Subcutaneous abdominal adipose tissue (tissue), 5 donors: ENCODE measurements around the gene HOXC11.
A peak's percentile ranks its signal among the peaks of the same experiment; 100 is the strongest.

Source experiments
- H3K27ac ChIP-seq: one replicate; pipeline ENCODE4 v1.7.0; 2013; ENCODE audit warnings: low read depth, mild to moderate bottlenecking, inconsistent platforms, low read length, moderate library complexity
- H3K27me3 ChIP-seq, 5 donors: one replicate each; pipeline ENCODE4 v1.7.0; 2013; ENCODE audit warnings: low read length in 5 of 5, inconsistent platforms in 1 of 5; ENCODE audit not compliant: control insufficient read depth in 5 of 5, insufficient read depth in 4 of 5
- H3K36me3 ChIP-seq, 5 donors: one replicate each; pipeline ENCODE4 v1.7.0; 2013; ENCODE audit warnings: low read length in 5 of 5; ENCODE audit not compliant: control insufficient read depth in 5 of 5, insufficient read depth in 5 of 5
- H3K4me1 ChIP-seq, 5 donors: one replicate each; pipeline ENCODE4 v1.7.0; 2013; ENCODE audit warnings: low read length in 5 of 5, mild to moderate bottlenecking in 3 of 5, moderate library complexity in 1 of 5; ENCODE audit not compliant: control insufficient read depth in 5 of 5, insufficient read depth in 5 of 5
- H3K4me3 ChIP-seq, 5 donors: one replicate each; pipeline ENCODE4 v1.7.0; 2013; ENCODE audit warnings: low read length in 5 of 5, low read depth in 1 of 5
- H3K9ac ChIP-seq, 5 donors: one replicate each; pipeline ENCODE4 v1.7.0; 2013; ENCODE audit warnings: low read length in 5 of 5, mild to moderate bottlenecking in 4 of 5, moderate library complexity in 3 of 5
- H3K9me3 ChIP-seq, 5 donors: one replicate each; pipeline ENCODE4 v1.7.0; 2013; ENCODE audit warnings: low read length in 5 of 5; ENCODE audit not compliant: control insufficient read depth in 5 of 5
- donor health status: healthy.
- donor health status: healthy.
- donor health status: healthy.
- donor health status: healthy.
- donor health status: healthy.

HOXC11 gene

GRCh38 chr12:53992377-53992889, 19.5 kb downstream of the HOXC11 start:
- peaks cover 0 to 72% (median 39%) of the 10 kb centered on the region in 5 donors for H3K27me3 ChIP-seq
- peak overlapping the region in 1 of 5 donors; percentile 66 for H3K9ac ChIP-seq
- H3K4me1 ChIP-seq = peaks cover under 1 to 96% (median 88%) of the 10 kb centered on the region in 5 donors
- H3K4me3 ChIP-seq = no peak overlapping the region
- H3K27ac ChIP-seq = peak overlapping the region; percentile 98
- H3K36me3 ChIP-seq = no peaks in the 10 kb centered on the region
- H3K9me3 ChIP-seq = no peaks in the 10 kb centered on the region

- peaks cover 0 to 96% (median 88%) of the 10 kb centered on the region in 5 donors for H3K4me1 ChIP-seq
- no peaks in the 10 kb centered on the region for H3K36me3 ChIP-seq
- H3K4me3 ChIP-seq = peak overlapping the region in 1 of 5 donors; percentile 42
- peak overlapping the region; percentile 98 for H3K27ac ChIP-seq
- H3K27me3 ChIP-seq = peaks cover 0 to 73% (median 36%) of the 10 kb centered on the region in 5 donors
- H3K9me3 ChIP-seq = no peaks in the 10 kb centered on the region
- H3K9ac ChIP-seq = peak overlapping the region in 4 of 5 donors; percentile 23 to 93 (median 44)
Measured at GRCh38 chr12:53993162-53994008, 20.5 kb downstream of the HOXC11 start.

DNA sequence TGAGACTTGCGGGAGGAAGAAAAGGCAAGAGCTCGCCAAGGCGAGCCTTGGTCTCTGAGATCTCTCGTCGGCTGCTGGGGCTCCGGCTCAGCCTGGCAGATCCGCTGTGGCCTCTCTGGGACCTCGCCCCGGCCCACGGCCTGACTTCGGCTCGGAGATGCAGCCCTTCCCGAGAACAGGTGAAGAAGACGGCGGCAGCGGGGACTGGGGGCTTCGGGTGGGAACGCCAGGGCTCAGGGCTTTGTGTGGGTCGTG, 21.0 kb downstream of the HOXC11 start:
- Histone ChIP-seq H3K27me3 (peaks cover 0 to 68% (median 32%) of the 10 kb centered on the region in 5 donors), H3K4me3 (peak overlapping the region in 4 of 5 donors; percentile 72 to 78 (median 78)), H3K9me3 (no peaks in the 10 kb centered on the region), H3K36me3 (no peaks in the 10 kb centered on the region), H3K4me1 (peaks cover 0 to 96% (median 88%) of the 10 kb centered on the region in 5 donors), H3K9ac (peak overlapping the region in 3 of 5 donors; percentile 43 to 93 (median 48)), H3K27ac (peak overlapping the region; percentile 98)

GRCh38 chr12:53994264-53995001, 21.5 kb downstream of the HOXC11 start:
- H3K9ac ChIP-seq = peak overlapping the region; percentile 62 to 93 (median 87)
- peaks cover 0 to 94% (median 87%) of the 10 kb centered on the region in 5 donors for H3K4me1 ChIP-seq
- H3K9me3 ChIP-seq = no peaks in the 10 kb centered on the region
- H3K27me3 ChIP-seq = peaks cover 0 to 64% (median 32%) of the 10 kb centered on the region in 5 donors
- peak overlapping the region; percentile 98 for H3K27ac ChIP-seq
- no peaks in the 10 kb centered on the region for H3K36me3 ChIP-seq
- H3K4me3 ChIP-seq = peak overlapping the region; percentile 71 to 78 (median 78)

DNA sequence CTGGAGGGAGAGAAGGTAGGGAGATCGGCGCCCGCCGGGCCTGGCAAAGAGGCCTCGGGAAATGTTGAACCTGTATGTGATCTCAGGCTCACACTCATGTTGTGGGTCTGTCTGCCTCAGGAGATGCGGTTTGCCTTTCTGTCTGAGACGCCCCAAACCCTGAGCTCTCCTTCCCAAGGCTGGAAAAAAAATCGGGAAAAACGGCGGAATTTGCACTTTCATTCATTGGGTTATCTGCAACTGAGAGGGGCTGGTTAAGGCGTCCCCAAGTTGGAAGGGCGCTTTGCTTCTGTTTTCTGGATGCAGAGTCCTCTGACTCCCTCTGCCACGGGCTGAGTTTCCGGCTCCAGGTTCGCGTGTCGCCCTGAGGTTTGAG, 22.1 kb downstream of the HOXC11 start:
- peak overlapping the region; percentile 71 to 78 (median 78) for H3K4me3 ChIP-seq
- H3K27me3 ChIP-seq = peaks cover 0 to 60% (median 34%) of the 10 kb centered on the region in 5 donors
- H3K4me1 ChIP-seq = peaks cover 0 to 90% (median 84%) of the 10 kb centered on the region in 5 donors
- H3K27ac ChIP-seq = peak overlapping the region; percentile 98
- no peaks in the 10 kb centered on the region for H3K36me3 ChIP-seq
- H3K9ac ChIP-seq = peak overlapping the region; percentile 62 to 93 (median 87)
- no peaks in the 10 kb centered on the region for H3K9me3 ChIP-seq

DNA sequence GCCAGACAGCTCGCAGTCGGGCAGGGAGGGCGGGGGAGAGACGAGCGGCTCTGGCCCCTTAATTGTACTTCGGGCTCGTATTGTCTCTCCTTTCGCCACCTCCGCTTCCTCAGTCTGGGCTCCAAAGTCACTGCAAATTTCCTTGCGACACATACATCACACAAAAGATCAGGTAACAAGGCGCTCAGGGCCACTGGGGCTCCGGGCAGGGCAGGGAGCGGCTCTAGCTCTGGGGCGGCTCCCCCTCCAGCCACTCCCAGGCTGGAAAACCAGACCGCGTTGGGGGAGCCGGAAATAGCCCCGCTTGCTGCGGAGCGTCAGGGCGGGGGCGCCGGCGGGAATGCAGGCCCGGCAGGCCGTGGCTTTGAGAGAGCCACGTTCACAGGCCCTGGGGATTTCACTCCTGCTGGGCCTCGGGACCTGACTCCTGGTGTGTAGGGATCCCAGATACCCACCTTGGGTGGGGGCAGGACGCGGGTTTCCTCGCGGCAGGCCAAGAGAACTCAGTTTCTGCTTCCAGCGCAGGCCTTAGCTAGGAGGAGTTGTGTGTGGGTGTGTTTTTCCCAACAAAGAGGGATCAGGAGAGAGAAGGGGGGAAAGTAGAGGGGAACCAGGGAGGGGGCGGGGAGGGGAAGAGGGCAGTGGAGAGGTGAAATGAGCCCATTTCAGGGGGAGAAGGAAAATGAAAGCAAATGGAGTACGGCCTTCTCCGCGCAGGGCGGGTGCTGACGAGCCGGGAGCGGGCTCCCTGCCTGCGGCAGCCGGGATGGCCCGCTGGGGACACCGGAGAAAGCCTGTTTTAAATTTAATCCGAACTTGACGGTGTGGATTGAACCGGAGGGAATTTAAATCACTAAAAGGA, 22.7 kb downstream of the HOXC11 start:
- peaks cover 0 to 91% (median 84%) of the 10 kb centered on the region in 5 donors for H3K4me1 ChIP-seq
- no peaks in the 10 kb centered on the region for H3K9me3 ChIP-seq
- H3K4me3 ChIP-seq = peak overlapping the region; percentile 71 to 78 (median 78)
- peaks cover 0 to 62% (median 38%) of the 10 kb centered on the region in 5 donors for H3K27me3 ChIP-seq
- peak overlapping the region; percentile 98 for H3K27ac ChIP-seq
- no peaks in the 10 kb centered on the region for H3K36me3 ChIP-seq
- peak overlapping the region; percentile 73 to 93 (median 81) for H3K9ac ChIP-seq

DNA sequence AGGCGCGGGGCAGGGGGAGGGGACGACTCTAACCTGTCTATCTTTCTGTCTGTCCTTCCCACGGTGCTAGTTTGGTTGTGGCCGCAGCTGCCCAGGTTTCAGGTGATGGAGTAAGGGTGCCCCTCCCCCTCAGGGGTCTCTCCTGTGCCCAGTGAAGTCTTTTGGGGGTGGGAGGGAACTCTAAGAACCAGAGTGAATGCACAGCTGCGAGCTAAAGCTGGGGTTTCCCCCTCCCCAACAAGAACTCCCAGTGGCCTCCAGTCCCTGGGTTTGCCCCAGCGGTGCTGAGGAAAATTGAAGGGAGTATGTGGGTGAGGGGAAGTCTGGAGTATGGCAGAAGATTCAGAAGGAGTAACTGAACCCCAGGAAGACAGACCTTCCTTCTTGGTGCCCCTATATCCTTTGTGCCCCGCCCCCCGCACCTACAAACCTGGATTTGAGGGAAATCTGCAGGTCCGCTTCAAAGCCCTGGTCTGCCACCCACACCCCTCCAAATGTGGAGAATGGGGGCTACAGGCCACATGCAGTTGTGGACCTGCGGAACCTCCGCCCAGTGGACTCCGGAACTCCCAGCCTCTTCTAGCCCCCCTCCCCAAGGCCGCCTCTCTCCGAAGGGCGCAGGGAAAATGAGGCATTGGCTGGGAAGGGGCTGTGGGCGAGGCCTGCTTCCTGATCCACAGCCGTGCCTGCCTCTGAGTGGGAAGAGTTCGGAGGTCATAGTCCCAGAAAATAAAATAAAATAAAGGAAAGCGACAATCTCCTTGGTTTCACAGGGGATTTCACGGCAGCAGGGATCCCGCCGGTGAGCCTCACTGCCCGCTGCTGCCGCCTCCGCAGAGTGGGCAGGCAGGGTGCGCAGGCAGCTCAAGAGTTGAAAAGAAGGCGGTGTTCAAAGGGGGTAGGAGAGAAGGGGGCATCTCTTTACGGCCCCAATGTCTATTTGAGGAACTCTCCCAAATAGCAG, 23.6 kb downstream of the HOXC11 start:
- peaks cover 3 to 91% (median 84%) of the 10 kb centered on the region in 5 donors for H3K4me1 ChIP-seq
- no peaks in the 10 kb centered on the region for H3K36me3 ChIP-seq
- peak overlapping the region; percentile 71 to 78 (median 78) for H3K4me3 ChIP-seq
- H3K9me3 ChIP-seq = no peaks in the 10 kb centered on the region
- peak overlapping the region; percentile 98 for H3K27ac ChIP-seq
- H3K27me3 ChIP-seq = peaks cover 0 to 56% (median 34%) of the 10 kb centered on the region in 5 donors
- peak overlapping the region; percentile 73 to 93 (median 81) for H3K9ac ChIP-seq

- peaks cover 3 to 91% (median 83%) of the 10 kb centered on the region in 5 donors for H3K4me1 ChIP-seq
- peak overlapping the region; percentile 98 for H3K27ac ChIP-seq
- peak overlapping the region; percentile 45 to 93 (median 77) for H3K9ac ChIP-seq
- H3K9me3 ChIP-seq = no peaks in the 10 kb centered on the region
- H3K4me3 ChIP-seq = peak overlapping the region; percentile 59 to 78 (median 78)
- H3K36me3 ChIP-seq = no peaks in the 10 kb centered on the region
- peaks cover 0 to 52% (median 30%) of the 10 kb centered on the region in 5 donors for H3K27me3 ChIP-seq
Measured at GRCh38 chr12:53997204-53998109, 24.5 kb downstream of the HOXC11 start.
